T-helper 1 cell treated with Interleukin-12 subunit alpha and Interleukin-12 subunit beta and Interleukin-4 antibody, amounts not matched to agents 30 μg/mL and 1 μg/mL, for 36 hours (primary cell): ENCODE measurements around the gene CENPL.
"Not testable (repeated sequence)": the region's sequence is repeated elsewhere in the genome, so short reads cannot be mapped to it uniquely, and the experiment has no call there.

Source experiments
- H3K27ac Mint-ChIP-seq: one replicate; pipeline ENCODE4 v1.8.0; 2021; ENCODE audit warnings: mild to moderate bottlenecking, mixed read lengths
- H3K27me3 Mint-ChIP-seq: one replicate; pipeline ENCODE4 v1.8.0; 2021; ENCODE audit warnings: low read depth, mixed read lengths
- H3K36me3 Mint-ChIP-seq: one replicate; pipeline ENCODE4 v1.8.0; 2021; ENCODE audit warnings: low read depth, mixed read lengths
- H3K4me1 Mint-ChIP-seq: one replicate; pipeline ENCODE4 v1.8.0; 2021; ENCODE audit warnings: low read depth, mixed read lengths
- H3K4me3 Mint-ChIP-seq: one replicate; pipeline ENCODE4 v1.8.0; 2021; ENCODE audit warnings: mild to moderate bottlenecking, moderate library complexity, mixed read lengths
- H3K9me3 Mint-ChIP-seq: one replicate; pipeline ENCODE4 v1.8.0; 2021; ENCODE audit warnings: mixed read lengths

CENPL gene

GRCh38 chr1:173863224-173864161 lies 38.8 kb upstream of the CENPL start:
- Mint-ChIP-seq H3K36me3 (peaks cover 51% of the 10 kb centered on the region), H3K4me3 (no peak overlapping the region), H3K4me1 (peaks cover 33% of the 10 kb centered on the region), H3K9me3 (no peaks in the 10 kb centered on the region), H3K27ac (peak overlapping the region; percentile 26), H3K27me3 (no peaks in the 10 kb centered on the region)

- no peaks in the 10 kb centered on the region for H3K9me3 Mint-ChIP-seq
- no peaks in the 10 kb centered on the region for H3K27me3 Mint-ChIP-seq
- H3K27ac Mint-ChIP-seq, result no peak overlapping the region
- peaks cover 55% of the 10 kb centered on the region for H3K36me3 Mint-ChIP-seq
- H3K4me1 Mint-ChIP-seq, result peaks cover 33% of the 10 kb centered on the region
- H3K4me3 Mint-ChIP-seq, result no peak overlapping the region
Observed at GRCh38 chr1:173862769-173863223, 38.1 kb upstream of the CENPL start.

- H3K27me3 Mint-ChIP-seq, H3K9me3 Mint-ChIP-seq, H3K27ac Mint-ChIP-seq, H3K4me3 Mint-ChIP-seq: not testable (repeated sequence)
- Mint-ChIP-seq H3K4me1 (peaks cover 33% of the 10 kb centered on the region), H3K36me3 (peaks cover 57% of the 10 kb centered on the region)
Observed at GRCh38 chr1:173862146-173862768, 37.6 kb upstream of the CENPL start.

DNA sequence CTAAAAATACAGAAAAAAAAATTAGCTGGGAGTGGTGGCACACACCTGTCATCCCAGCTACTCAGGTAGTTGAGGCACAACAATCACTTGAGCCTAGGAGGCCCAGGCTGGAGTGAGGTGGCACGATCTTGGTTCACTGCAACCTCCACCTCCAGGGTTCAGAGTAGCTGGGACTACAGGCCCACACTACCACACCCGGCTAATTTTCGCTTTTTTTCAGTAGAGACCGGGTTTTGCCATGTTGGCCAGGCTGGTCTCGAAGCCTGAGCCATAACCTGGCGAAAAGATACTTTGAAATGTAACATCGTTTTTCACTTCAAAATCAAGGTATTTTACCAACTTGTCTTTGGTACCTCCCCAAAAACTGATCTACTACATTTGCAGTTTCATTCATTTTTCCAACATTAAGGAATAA lies 37.1 kb upstream of the CENPL start:
- Mint-ChIP-seq H3K9me3 (no peaks in the 10 kb centered on the region), H3K27me3 (no peaks in the 10 kb centered on the region), H3K36me3 (peaks cover 53% of the 10 kb centered on the region), H3K4me1 (peaks cover 32% of the 10 kb centered on the region), H3K27ac (no peak overlapping the region), H3K4me3 (no peak overlapping the region)

DNA sequence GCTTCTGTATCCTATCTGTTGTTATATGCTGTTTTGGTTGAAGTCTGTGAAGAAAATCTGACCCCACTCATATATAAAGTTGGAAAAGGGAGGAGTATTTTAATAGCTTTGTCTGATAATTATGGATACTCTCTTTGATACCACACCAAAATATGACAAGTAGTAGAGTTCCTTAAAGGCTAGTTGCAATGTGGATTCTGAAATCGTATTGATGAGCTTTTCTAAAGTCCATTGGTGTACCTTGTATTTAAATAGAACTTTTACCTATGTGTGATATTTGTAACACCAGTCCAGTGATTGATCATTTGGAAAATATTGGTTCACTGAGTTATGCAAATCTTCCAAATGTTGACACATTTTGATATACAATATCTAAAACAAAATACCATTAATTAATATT lies 35.4 kb upstream of the CENPL start:
- no peaks in the 10 kb centered on the region for H3K9me3 Mint-ChIP-seq
- H3K27me3 Mint-ChIP-seq, result no peaks in the 10 kb centered on the region
- no peak overlapping the region for H3K27ac Mint-ChIP-seq
- H3K4me1 Mint-ChIP-seq, result peaks cover 15% of the 10 kb centered on the region
- H3K36me3 Mint-ChIP-seq, result peaks cover 45% of the 10 kb centered on the region
- no peak overlapping the region for H3K4me3 Mint-ChIP-seq

GRCh38 chr1:173859547-173859946 lies 34.9 kb upstream of the CENPL start:
- peaks cover 43% of the 10 kb centered on the region for H3K36me3 Mint-ChIP-seq
- not testable (repeated sequence) for H3K27me3 Mint-ChIP-seq, H3K27ac Mint-ChIP-seq, H3K4me3 Mint-ChIP-seq, H3K9me3 Mint-ChIP-seq
- peaks cover 11% of the 10 kb centered on the region for H3K4me1 Mint-ChIP-seq

- Mint-ChIP-seq H3K9me3 (no peaks in the 10 kb centered on the region), H3K4me3 (no peak overlapping the region), H3K27ac (no peak overlapping the region), H3K4me1 (no peaks in the 10 kb centered on the region), H3K36me3 (peaks cover 30% of the 10 kb centered on the region), H3K27me3 (no peaks in the 10 kb centered on the region)
Observed at GRCh38 chr1:173857363-173857917, 32.8 kb upstream of the CENPL start.

GRCh38 chr1:173856903-173857302 lies 32.2 kb upstream of the CENPL start:
- no peak overlapping the region for H3K27ac Mint-ChIP-seq
- no peaks in the 10 kb centered on the region for H3K27me3 Mint-ChIP-seq
- H3K4me1 Mint-ChIP-seq, result no peaks in the 10 kb centered on the region
- H3K36me3 Mint-ChIP-seq, result peaks cover 32% of the 10 kb centered on the region
- H3K4me3 Mint-ChIP-seq, result no peak overlapping the region
- no peaks in the 10 kb centered on the region for H3K9me3 Mint-ChIP-seq

GRCh38 chr1:173856014-173856413 lies 31.3 kb upstream of the CENPL start:
- no peak overlapping the region for H3K4me3 Mint-ChIP-seq
- H3K9me3 Mint-ChIP-seq, result no peaks in the 10 kb centered on the region
- H3K36me3 Mint-ChIP-seq, result peaks cover 34% of the 10 kb centered on the region
- no peak overlapping the region for H3K27ac Mint-ChIP-seq
- no peaks in the 10 kb centered on the region for H3K27me3 Mint-ChIP-seq
- H3K4me1 Mint-ChIP-seq, result no peaks in the 10 kb centered on the region

DNA sequence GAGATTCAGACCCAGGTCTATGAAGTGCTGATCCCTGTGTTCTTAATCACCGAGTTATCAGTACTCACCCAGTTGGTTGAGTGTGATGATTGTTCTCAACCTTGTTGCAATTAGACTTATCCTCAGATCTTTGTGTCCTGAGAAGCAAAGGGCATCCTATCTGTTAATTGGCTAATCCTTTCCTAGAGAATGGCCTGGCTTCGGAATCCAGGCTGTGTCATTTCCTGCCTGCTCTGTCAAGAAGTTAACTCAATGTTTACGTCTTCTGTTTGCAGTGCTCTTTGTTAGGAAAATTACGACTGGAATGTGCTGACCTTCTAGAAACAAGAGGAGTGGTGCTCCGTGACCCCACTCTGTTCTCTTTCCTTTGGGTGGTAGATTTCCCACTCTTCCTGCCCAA lies 28.4 kb upstream of the CENPL start:
- no peaks in the 10 kb centered on the region for H3K9me3 Mint-ChIP-seq
- H3K4me1 Mint-ChIP-seq, result no peaks in the 10 kb centered on the region
- no peaks in the 10 kb centered on the region for H3K27me3 Mint-ChIP-seq
- no peak overlapping the region for H3K4me3 Mint-ChIP-seq
- H3K27ac Mint-ChIP-seq, result no peak overlapping the region
- peaks cover 32% of the 10 kb centered on the region for H3K36me3 Mint-ChIP-seq

DNA sequence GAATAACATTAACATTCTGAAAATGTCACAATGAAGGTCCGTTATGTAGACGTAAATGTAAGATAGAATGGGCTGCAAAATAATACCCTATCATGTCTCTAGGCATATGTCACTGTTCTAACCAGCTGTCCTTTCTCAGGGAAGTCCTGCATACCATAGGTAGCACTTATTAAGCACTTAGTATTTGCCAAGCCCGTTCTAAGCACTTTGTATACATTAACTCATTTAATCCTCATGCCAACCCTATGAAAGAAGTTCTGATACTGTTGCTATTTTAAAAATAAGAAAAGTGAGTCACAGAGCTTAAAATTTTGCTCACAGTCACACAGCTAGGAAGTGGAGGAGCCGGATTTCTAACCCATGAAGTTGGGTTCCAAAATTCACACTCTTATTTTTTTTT lies 27.4 kb upstream of the CENPL start:
- Mint-ChIP-seq H3K27me3 (no peaks in the 10 kb centered on the region), H3K4me1 (no peaks in the 10 kb centered on the region), H3K9me3 (no peaks in the 10 kb centered on the region), H3K4me3 (no peak overlapping the region), H3K27ac (no peak overlapping the region), H3K36me3 (peaks cover 25% of the 10 kb centered on the region)

- no peaks in the 10 kb centered on the region for H3K9me3 Mint-ChIP-seq
- H3K27ac Mint-ChIP-seq, result no peak overlapping the region
Observed at GRCh38 chr1:173832748-173833147, 8.1 kb upstream of the CENPL start.

GRCh38 chr1:173827611-173828010 lies 2.9 kb upstream of the CENPL start:
- Mint-ChIP-seq H3K4me1 (peaks cover 24% of the 10 kb centered on the region), H3K27me3 (no peaks in the 10 kb centered on the region), H3K4me3 (no peak overlapping the region), H3K27ac (no peak overlapping the region), H3K9me3 (no peaks in the 10 kb centered on the region), H3K36me3 (peaks cover 22% of the 10 kb centered on the region)

More at GRCh38 chr1:173832748-173833147, 8.1 kb upstream of the CENPL start:
- H3K4me3 Mint-ChIP-seq, result no peak overlapping the region
- peaks cover 25% of the 10 kb centered on the region for H3K36me3 Mint-ChIP-seq
- no peaks in the 10 kb centered on the region for H3K27me3 Mint-ChIP-seq
- H3K4me1 Mint-ChIP-seq, result peaks cover 5% of the 10 kb centered on the region

GRCh38 chr1:173823781-173824314 lies 835 bp downstream of the CENPL start:
- H3K27ac Mint-ChIP-seq, result peak overlapping the region; percentile 95
- no peaks in the 10 kb centered on the region for H3K27me3 Mint-ChIP-seq
- H3K4me3 Mint-ChIP-seq, result peak overlapping the region; percentile 94
- no peaks in the 10 kb centered on the region for H3K9me3 Mint-ChIP-seq
- H3K4me1 Mint-ChIP-seq, result peaks cover 43% of the 10 kb centered on the region
- H3K36me3 Mint-ChIP-seq, result peaks cover 28% of the 10 kb centered on the region
